Urinary bladder (tissue), 4 donors: Measurements from ENCODE around the gene ACTR3. TPM values are rescaled to one million over a fixed set of nuclear protein-coding genes. Genes with fewer than 3 reads are reported as not detected.
"Not testable (repeated sequence)": the region's sequence is repeated elsewhere in the genome, so short reads cannot be mapped to it uniquely, and the experiment has no call there.

Experiments
- DNase-seq: peaks from one replicate; pipeline ENCODE4 v3.0.0-alpha.2; 2015; ENCODE audit errors: extremely low spot score
- H3K27ac ChIP-seq: one replicate; pipeline ENCODE4 v1.5.1; 2013; ENCODE audit warnings: low read depth, mild to moderate bottlenecking, moderate library complexity
- H3K36me3 ChIP-seq: one replicate; pipeline ENCODE4 v1.6.1; 2013; ENCODE audit warnings: mild to moderate bottlenecking, moderate library complexity; ENCODE audit not compliant: insufficient read depth
- H3K4me1 ChIP-seq: one replicate; pipeline ENCODE4 v1.6.1; 2013; ENCODE audit warnings: mild to moderate bottlenecking, moderate library complexity; ENCODE audit not compliant: insufficient read depth
- H3K4me3 ChIP-seq: one replicate; pipeline ENCODE4 v1.5.1; 2013; ENCODE audit warnings: low read depth, low read length
- WGBS: extraction: QIAGEN DNeasy Blood & Tissue Kit; methylation state at CpG from one replicate; pipeline ENCODE4 v1.1.7; 2013; 5-methylcytosine and 5-hydroxymethylcytosine counted together
- polyA plus RNA-seq: library from polyadenylated mRNA; stranded (reverse); fragments of 200-250 nt; gene quantifications from one replicate; pipeline ENCODE4 v1.2.3, GENCODE V29; 2013
- total RNA-seq: library from RNA; depleted of rRNA; stranded (reverse); fragments of >200 nt; gene quantifications from one replicate; pipeline ENCODE4 v1.2.3, GENCODE V29; 2014
- donor health status: healthy with polysubstance abuse.
- donor health status: healthy.

ACTR3 gene
- 151 TPM for total RNA-seq
- 130 TPM for polyA plus RNA-seq

- no peaks in the 10 kb centered on the region for H3K36me3 ChIP-seq
- H3K27ac ChIP-seq = peak within 1 kb of the TSS; percentile 98
- under 1% methylated on average over 51 of the region's 51 CpGs for WGBS
- DNase-seq = peak; percentile 99
- peak within 1 kb of the TSS; percentile 99 for H3K4me3 ChIP-seq
- no peaks in the 10 kb centered on the region for H3K4me1 ChIP-seq
These were observed at the start of gene ACTR3 for GRCh38 chr2:113889471-113890252. Gene ACTR3 (plus strand): TSS chr2:113890089. CDS start chr2:113890280, 191 bp downstream.

GRCh38 chr2:113840518-113840917 lies 49.4 kb upstream of the ACTR3 start:
- Histone ChIP-seq H3K4me1 (no peaks in the 10 kb centered on the region), H3K4me3 (no peak overlapping the region), H3K36me3 (no peaks in the 10 kb centered on the region), H3K27ac (no peak overlapping the region)
- DNase-seq = no peak
- 77% methylated on average over 7 of the region's 7 CpGs for WGBS

- H3K27ac ChIP-seq = no peak overlapping the region
- peak; percentile 40 for DNase-seq
- no peaks in the 10 kb centered on the region for H3K36me3 ChIP-seq
- H3K4me3 ChIP-seq = no peak overlapping the region
- WGBS = 72% methylated on average over 14 of the region's 14 CpGs
- no peaks in the 10 kb centered on the region for H3K4me1 ChIP-seq
These were observed 46.8 kb upstream of the ACTR3 start for GRCh38 chr2:113842919-113843736.

- H3K27ac ChIP-seq, H3K4me1 ChIP-seq, H3K4me3 ChIP-seq, DNase-seq, H3K36me3 ChIP-seq: not testable (repeated sequence)
- WGBS = 91% methylated on average over 4 of the region's 4 CpGs
These were observed 46.2 kb upstream of the ACTR3 start for GRCh38 chr2:113843737-113844050.

GRCh38 chr2:113845261-113845660 lies 44.6 kb upstream of the ACTR3 start:
- Histone ChIP-seq H3K27ac (no peak overlapping the region), H3K4me3 (no peak overlapping the region), H3K4me1 (no peaks in the 10 kb centered on the region), H3K36me3 (no peaks in the 10 kb centered on the region)
- WGBS = 83% methylated on average over 3 of the region's 3 CpGs
- no peak for DNase-seq

GRCh38 chr2:113845796-113846195 lies 44.1 kb upstream of the ACTR3 start:
- not testable (repeated sequence) for H3K4me1 ChIP-seq, DNase-seq, H3K27ac ChIP-seq, H3K4me3 ChIP-seq, H3K36me3 ChIP-seq
- WGBS = 84% methylated on average over 4 of the region's 4 CpGs

GRCh38 chr2:113846429-113846828 lies 43.5 kb upstream of the ACTR3 start:
- Histone ChIP-seq H3K4me3 (no peak overlapping the region), H3K4me1 (no peaks in the 10 kb centered on the region), H3K36me3 (no peaks in the 10 kb centered on the region), H3K27ac (no peak overlapping the region)
- WGBS = 74% methylated on average over 2 of the region's 2 CpGs
- DNase-seq = no peak

GRCh38 chr2:113847144-113847543 lies 42.7 kb upstream of the ACTR3 start:
- Histone ChIP-seq H3K4me3 (no peak overlapping the region), H3K36me3 (no peaks in the 10 kb centered on the region), H3K27ac (no peak overlapping the region), H3K4me1 (no peaks in the 10 kb centered on the region)
- DNase-seq = no peak
- 80% methylated on average over 4 of the region's 4 CpGs for WGBS

- no peaks in the 10 kb centered on the region for H3K36me3 ChIP-seq
- no peak for DNase-seq
- H3K4me3 ChIP-seq = no peak overlapping the region
- no peak overlapping the region for H3K27ac ChIP-seq
- 86% methylated on average over 6 of the region's 6 CpGs for WGBS
- H3K4me1 ChIP-seq = no peaks in the 10 kb centered on the region
These were observed 41.0 kb upstream of the ACTR3 start for GRCh38 chr2:113848758-113849415.

- Histone ChIP-seq H3K4me1 (no peaks in the 10 kb centered on the region), H3K36me3 (no peaks in the 10 kb centered on the region), H3K4me3 (no peak overlapping the region), H3K27ac (no peak overlapping the region)
- 70% methylated on average over 3 of the region's 3 CpGs for WGBS
- no peak for DNase-seq
These were observed 39.2 kb upstream of the ACTR3 start for GRCh38 chr2:113850687-113851086.

GRCh38 chr2:113851640-113852039 lies 38.2 kb upstream of the ACTR3 start:
- Histone ChIP-seq H3K4me3 (no peak overlapping the region), H3K27ac (no peak overlapping the region), H3K4me1 (no peaks in the 10 kb centered on the region), H3K36me3 (no peaks in the 10 kb centered on the region)
- no peak for DNase-seq
- WGBS = 59% methylated on average over 3 of the region's 3 CpGs

- H3K4me3 ChIP-seq = no peak overlapping the region
- no peak overlapping the region for H3K27ac ChIP-seq
- WGBS = 98% methylated on average over 1 of the region's 1 CpG
- no peaks in the 10 kb centered on the region for H3K4me1 ChIP-seq
- no peak for DNase-seq
- no peaks in the 10 kb centered on the region for H3K36me3 ChIP-seq
These were observed 35.7 kb upstream of the ACTR3 start for GRCh38 chr2:113854208-113854607.

GRCh38 chr2:113854970-113855740 lies 34.7 kb upstream of the ACTR3 start:
- Histone ChIP-seq H3K36me3 (no peaks in the 10 kb centered on the region), H3K4me3 (no peak overlapping the region), H3K4me1 (no peaks in the 10 kb centered on the region), H3K27ac (no peak overlapping the region)
- DNase-seq = no peak
- 78% methylated on average over 8 of the region's 8 CpGs for WGBS
